ENCODE measurements around the gene NEURL1.

Gene NEURL1

DNA sequence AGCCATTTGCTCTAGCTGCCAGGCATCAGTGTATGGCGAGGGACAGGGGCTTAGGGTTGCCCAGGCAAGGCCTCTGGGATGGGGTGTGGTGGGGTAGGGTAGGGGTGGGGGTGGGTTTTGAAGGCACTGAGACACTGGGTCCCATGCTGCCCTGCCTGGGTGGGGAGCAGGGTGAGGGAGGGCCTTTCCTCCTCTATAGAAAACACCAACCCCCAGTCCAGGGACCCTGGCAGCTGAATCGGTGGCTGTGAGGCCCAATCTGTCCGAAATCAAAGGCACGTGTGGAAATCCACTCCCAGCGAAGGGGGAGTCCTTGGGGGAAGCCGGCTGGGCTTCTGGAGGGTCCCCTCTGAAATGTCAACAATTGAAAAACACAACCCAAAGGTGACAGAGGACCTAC, 106.4 kb downstream of the NEURL1 start:
- no peak for DNase-seq (ENCODE audit: low spot score)
- TF ChIP-seq, protein P1, sequence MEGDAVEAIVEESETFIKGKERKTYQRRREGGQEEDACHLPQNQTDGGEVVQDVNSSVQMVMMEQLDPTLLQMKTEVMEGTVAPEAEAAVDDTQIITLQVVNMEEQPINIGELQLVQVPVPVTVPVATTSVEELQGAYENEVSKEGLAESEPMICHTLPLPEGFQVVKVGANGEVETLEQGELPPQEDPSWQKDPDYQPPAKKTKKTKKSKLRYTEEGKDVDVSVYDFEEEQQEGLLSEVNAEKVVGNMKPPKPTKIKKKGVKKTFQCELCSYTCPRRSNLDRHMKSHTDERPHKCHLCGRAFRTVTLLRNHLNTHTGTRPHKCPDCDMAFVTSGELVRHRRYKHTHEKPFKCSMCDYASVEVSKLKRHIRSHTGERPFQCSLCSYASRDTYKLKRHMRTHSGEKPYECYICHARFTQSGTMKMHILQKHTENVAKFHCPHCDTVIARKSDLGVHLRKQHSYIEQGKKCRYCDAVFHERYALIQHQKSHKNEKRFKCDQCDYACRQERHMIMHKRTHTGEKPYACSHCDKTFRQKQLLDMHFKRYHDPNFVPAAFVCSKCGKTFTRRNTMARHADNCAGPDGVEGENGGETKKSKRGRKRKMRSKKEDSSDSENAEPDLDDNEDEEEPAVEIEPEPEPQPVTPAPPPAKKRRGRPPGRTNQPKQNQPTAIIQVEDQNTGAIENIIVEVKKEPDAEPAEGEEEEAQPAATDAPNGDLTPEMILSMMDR (IDR thresholded peaks at IDR 0.05; ENCODE audit: borderline replicate concordance, control extremely low read depth, extremely low read depth, insufficient read depth, missing control alignments), result no peak
- in situ Hi-C loops (cut with MboI; ENCODE audit: low sequenced_read_pairs, unreplicated experiment), result no loop called here

GRCh38 chr10:103600325-103600724, 106.8 kb downstream of the NEURL1 start:
- DNase-seq (ENCODE audit: low spot score), result no peak
- in situ Hi-C loops (cut with MboI; ENCODE audit: low sequenced_read_pairs, unreplicated experiment), result no loop called here
- TF ChIP-seq, protein P1 (IDR thresholded peaks at IDR 0.05; ENCODE audit: borderline replicate concordance, control extremely low read depth, extremely low read depth, insufficient read depth, missing control alignments), result no peak

DNA sequence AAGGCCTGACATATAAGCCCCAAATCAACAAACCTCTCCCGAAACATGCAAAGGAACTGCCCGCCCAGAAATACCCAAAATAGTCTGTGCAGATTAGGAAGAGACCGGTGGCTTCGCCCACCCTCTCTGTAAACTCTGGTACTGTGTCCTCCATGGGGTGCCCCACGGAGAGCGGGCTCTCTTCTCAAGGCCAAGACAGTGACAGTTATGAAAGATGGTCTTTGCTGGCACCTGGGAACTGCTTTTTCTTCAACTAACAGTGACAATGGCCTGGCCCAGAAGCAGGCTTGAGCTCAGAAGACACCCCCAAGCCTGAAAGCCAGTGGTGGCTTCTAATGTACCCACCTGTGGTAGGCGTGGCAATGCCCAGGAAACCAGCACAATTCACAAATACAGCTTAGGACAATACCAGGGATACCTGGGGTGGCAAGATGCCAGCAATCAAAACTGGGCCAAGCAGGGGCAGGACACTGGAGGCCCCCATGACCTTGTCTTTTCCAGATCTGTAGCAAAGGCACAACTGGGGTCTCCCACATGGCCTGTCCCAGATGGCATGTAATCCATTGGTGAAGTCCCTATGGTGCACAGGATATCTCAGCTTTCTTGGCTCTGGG, 107.6 kb downstream of the NEURL1 start:
- in situ Hi-C loops (cut with MboI; ENCODE audit: low sequenced_read_pairs, unreplicated experiment), result no loop called here
- DNase-seq (ENCODE audit: low spot score), result no peak
- TF ChIP-seq, protein P1 (IDR thresholded peaks at IDR 0.05; ENCODE audit: borderline replicate concordance, control extremely low read depth, extremely low read depth, insufficient read depth, missing control alignments), result no peak

DNA sequence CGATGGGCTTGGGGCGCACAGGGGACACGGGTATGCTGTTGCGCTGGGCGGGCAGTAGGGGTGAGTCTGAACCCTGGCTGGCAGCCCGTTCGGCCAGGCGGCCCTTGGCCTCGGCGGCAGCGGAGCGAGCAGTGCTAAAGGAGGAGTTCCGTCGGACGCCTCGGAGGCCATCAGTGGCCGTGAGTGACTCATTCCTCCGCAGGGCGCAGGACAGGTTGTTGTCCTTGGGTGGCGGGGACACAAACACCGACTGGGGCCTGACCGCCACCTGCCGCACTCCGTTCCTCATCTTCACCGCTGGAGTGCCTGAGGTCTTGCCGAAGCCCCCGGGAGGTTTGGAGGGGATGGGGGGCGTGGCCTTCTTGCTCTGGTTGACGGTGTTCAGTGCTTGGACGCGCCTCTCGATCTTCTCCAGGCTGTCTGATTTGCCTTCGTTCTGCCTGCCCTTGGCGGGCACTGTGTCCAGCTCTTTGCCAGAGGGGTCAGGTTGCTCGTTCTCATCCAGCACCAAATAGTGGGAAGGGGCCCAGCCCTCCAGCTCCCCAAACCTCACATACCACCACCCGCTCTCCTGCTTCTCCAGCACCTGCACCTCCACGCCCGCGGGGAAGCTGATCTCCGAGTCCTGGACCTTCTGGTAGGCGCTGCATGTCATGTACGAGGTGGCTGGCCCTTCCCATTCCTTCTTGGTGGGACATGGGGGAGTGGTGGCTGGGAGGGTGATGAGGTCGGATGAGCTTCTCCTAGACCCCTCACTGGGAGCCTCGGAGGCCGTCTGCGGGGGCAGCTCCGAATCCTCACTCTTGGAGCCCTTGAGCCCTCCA, 108.7 kb downstream of the NEURL1 start:
- TF ChIP-seq, protein P1 (IDR thresholded peaks at IDR 0.05; ENCODE audit: borderline replicate concordance, control extremely low read depth, extremely low read depth, insufficient read depth, missing control alignments), result no peak
- in situ Hi-C loops (cut with MboI; ENCODE audit: low sequenced_read_pairs, unreplicated experiment), result no loop called here
- DNase-seq (ENCODE audit: low spot score), result no peak

DNA sequence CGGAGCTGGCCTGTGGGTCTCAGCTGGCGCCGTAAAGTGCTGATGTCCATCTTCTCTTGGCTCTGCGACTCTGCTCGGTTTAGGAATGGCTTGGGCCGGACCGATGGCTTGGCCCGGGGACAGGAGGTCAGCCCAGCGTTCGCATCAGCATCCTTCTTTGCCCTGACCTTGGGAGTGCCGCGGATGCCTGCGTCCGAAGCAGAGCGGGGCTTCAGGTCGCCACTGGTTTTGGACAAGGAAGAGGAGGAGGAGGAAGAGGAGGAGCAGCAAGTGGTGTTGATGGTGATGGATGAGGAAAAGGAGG, 109.3 kb downstream of the NEURL1 start:
- in situ Hi-C loops (cut with MboI; ENCODE audit: low sequenced_read_pairs, unreplicated experiment), result no loop called here
- DNase-seq (ENCODE audit: low spot score), result no peak
- TF ChIP-seq, protein P1 (IDR thresholded peaks at IDR 0.05; ENCODE audit: borderline replicate concordance, control extremely low read depth, extremely low read depth, insufficient read depth, missing control alignments), result no peak

DNA sequence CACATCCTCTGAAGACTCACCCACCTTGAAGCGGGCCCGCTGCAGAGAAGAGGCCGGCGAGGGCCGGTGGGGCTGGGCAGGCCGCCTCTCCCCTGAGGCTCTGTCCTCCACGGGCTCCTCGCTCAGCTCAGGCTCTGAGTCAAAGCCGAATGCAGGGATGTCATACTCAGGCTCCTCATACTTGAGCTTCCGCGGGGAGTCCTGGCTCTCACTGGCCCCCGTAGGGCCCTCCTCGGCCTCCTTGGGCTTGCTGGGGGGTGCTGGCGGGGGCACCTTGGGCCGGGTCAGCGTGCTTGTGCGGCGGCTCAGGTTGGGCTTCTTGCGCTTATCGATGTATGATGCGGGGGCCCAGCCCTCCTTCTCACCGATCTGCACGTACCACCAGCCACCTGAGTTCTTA, 109.9 kb downstream of the NEURL1 start:
- DNase-seq (ENCODE audit: low spot score), result no peak
- in situ Hi-C loops (cut with MboI; ENCODE audit: low sequenced_read_pairs, unreplicated experiment), result no loop called here
- TF ChIP-seq, protein P1 (IDR thresholded peaks at IDR 0.05; ENCODE audit: borderline replicate concordance, control extremely low read depth, extremely low read depth, insufficient read depth, missing control alignments), result no peak
